Activated naive CD4-positive, alpha-beta T cell treated with anti-CD3 and anti-CD28 coated beads, Interleukin-2, amount 50 U/mL, for 72 hours (primary cell): Measurements from ENCODE around the gene MPP3. TPM values are rescaled to one million over a fixed set of nuclear protein-coding genes. Genes with fewer than 3 reads are reported as not detected.

Experiments used
- ATAC-seq, 2 donors: fragments of 150-1000 bp; cut with Tn5 transposase; 2 replicates each; pipeline ENCODE4 v1.10.0; 2021; ENCODE audit warnings: mild to moderate bottlenecking in 2 of 2, moderate library complexity in 2 of 2
- DNase-seq, 2 donors: peaks; one replicate each; pipeline ENCODE4 v3.0.0; 2021 to 2022; ENCODE audit warnings: low spot score in 2 of 2
- H3K27ac Mint-ChIP-seq, 2 donors: one replicate each; pipeline ENCODE4 v1.8.0; 2022; ENCODE audit warnings: mild to moderate bottlenecking in 2 of 2, mixed read lengths in 2 of 2
- H3K36me3 Mint-ChIP-seq, 2 donors: one replicate each; pipeline ENCODE4 v1.8.0; 2022; ENCODE audit warnings: mixed read lengths in 2 of 2
- H3K9me3 Mint-ChIP-seq, 2 donors: one replicate each; pipeline ENCODE4 v1.8.0; 2022; ENCODE audit warnings: mixed read lengths in 2 of 2
- total RNA-seq, 2 donors: library from RNA; stranded (reverse); gene quantifications; one replicate each; pipeline ENCODE4 v1.2.3, GENCODE V29; 2022

Gene MPP3
- total RNA-seq, 2 donors from 2014 or later: 0.99 TPM; not detected in 1

DNA sequence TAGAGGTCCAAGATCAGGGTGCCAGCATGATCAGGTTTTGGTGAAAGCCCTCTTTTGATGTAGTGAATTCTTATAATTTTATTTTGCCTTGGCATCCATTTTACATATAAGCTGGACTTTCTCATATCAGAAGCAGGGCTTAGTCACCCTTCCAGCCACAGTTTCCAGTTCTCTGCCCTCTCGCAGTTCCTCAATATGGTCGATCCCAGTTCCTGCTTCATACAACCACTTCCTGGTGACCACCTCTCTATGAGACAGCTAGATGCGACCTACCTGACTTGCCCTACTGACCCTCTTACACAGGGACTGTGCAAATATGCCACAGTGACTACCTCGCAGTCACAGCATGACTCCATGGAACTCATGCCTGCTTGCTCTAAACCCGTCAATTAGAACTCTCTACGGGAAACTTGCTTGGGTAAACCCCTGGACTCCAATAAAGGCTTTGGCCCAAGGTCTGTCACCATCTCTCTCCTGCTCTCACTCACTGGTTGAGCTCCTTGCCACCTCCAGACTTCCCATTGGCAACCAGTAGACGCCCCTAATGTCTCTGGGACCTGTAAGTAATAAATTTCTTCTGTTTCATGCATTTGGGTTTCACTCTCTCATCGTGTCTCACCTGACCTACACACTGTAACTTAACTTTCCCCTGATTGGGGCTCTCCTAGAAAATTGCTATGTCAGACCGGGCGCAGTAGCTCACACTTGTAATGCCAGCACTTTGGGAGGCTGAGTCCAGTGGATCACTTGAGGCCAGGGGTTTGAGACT is 35.5 kb upstream of the MPP3 start:
- no peak overlapping the region for H3K27ac Mint-ChIP-seq
- no peaks in the 10 kb centered on the region for H3K9me3 Mint-ChIP-seq
- no peaks in the 10 kb centered on the region for H3K36me3 Mint-ChIP-seq
- no peak for ATAC-seq
- no peak for DNase-seq

DNA sequence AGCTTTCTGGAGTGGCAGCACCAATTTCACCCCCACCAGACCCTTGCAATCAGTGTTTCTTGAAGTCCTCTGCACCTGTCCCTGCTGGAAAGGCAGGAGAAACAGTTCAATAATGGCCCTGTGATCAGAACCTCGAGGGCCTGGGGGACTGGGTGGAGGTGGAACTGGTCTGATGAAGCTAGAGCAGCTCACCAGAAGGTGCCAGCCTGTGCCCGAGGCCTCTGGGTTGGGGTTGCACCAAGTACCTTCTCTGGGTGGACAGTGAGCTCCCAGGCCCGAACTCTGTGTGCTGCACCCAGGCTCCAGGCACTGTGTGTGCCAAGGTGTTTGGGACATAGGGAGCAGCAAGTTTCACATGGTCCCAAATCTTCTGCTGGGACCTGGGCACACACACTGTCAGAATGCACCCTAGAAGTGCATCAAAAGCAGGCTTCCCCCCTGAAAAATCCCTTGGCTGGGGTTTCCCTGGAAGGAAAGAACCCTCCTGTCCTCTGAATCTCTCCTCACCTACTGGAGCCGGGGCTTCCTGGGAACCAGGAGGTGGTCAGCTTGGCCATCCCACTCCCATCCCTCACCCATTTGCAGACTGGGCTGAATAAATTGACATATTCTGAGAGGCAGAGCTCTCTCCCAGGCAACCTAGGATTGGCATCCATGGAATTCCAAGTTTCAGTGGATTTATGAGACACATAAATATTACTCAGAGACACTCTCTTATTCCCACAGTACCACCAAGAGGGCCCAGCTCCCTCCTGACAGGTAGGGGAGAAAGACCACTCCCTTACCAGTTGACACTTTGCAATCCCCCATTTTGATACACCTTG is 31.4 kb upstream of the MPP3 start:
- H3K9me3 Mint-ChIP-seq: no peaks in the 10 kb centered on the region
- peak overlapping the region in 1 of 2 donors; percentile 60 for H3K27ac Mint-ChIP-seq
- ATAC-seq: no peak
- no peak for DNase-seq
- H3K36me3 Mint-ChIP-seq: no peaks in the 10 kb centered on the region

DNA sequence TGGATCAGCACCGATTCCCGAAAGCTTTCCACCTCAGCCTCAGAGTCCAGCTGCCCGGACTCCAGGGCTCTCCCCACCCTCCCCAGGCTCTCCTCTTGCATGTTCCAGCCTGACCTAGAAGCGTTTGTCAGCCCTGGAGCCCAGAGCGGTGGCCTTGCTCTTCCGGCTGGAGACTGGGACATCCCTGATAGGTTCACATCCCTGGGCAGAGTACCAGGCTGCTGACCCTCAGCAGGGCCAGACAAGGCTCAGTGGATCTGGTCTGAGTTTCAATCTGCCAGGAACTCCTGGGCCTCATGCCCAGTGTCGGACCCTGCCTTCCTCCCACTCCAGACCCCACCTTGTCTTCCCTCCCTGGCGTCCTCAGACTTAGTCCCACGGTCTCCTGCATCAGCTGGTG is 29.0 kb upstream of the MPP3 start:
- ATAC-seq: no peak
- DNase-seq: no peak
- Mint-ChIP-seq H3K36me3 (no peaks in the 10 kb centered on the region), H3K27ac (no peak overlapping the region), H3K9me3 (no peaks in the 10 kb centered on the region)

DNA sequence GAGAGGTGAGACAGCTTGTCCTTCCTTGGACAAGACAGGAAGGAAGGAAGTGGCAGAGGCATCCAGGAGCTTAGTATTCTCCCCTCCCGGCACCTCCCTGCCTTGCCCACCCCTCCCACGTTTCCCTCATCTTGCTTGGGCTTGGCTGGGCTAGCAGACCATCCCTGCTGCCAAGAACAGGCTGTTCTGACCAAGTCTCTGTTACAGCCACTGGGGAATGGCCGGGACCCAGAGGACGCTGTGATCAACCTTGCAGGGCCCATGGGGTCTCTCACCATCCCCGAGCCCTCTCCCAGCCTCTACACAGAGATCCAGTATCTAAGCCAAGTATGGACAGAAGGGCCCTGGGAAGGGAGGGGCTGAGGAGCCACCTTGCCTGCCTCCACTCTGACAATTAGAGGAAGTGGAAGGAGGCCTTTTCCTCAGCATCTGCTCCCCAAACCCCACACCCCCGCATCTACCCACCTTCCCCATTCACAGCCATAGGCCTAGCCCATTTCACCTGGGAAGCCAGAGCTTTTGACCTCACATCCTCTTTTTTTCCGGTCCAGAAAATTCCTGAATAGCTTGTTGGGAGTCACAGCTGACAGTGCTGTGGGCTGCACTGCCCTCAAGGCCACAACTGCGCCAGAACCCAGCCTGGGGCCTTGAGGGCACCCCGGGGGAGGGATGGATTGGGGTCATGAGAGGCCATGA is 28.1 kb upstream of the MPP3 start:
- DNase-seq (no peak), ATAC-seq (no peak)
- no peaks in the 10 kb centered on the region for H3K36me3 Mint-ChIP-seq
- H3K27ac Mint-ChIP-seq: no peak overlapping the region
- no peaks in the 10 kb centered on the region for H3K9me3 Mint-ChIP-seq

DNA sequence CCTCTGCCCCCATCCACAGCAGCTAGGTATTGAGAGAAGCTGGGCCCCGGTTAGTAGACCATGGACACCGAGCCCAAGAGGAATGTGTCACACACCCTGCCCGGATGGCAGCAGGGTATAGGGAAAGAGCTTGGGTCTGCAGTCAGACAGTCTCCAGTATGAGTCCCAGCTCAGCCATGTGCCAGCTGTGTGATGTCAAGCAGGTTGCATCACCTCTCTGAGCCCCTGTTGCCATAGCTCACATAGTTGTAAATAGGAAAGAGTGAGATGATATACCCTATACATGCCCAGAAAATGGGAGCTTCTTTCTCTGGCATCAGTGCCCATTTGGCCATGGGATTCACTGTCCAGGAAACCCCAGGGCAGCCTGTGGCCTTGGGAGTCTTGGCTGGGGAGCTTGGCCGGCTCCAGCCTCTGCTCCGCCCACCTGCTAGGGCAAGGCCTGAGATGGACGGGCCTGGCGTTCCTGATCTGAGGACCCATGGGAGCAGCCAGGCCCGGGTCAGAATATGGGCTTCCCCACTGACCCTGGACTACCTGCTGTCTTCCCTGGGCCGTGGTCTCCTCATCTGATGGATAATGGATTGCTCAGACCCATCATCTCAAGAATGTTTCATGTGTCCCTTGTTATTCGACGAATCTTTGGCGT is 27.3 kb upstream of the MPP3 start:
- Mint-ChIP-seq H3K36me3 (no peaks in the 10 kb centered on the region), H3K27ac (no peak overlapping the region), H3K9me3 (no peaks in the 10 kb centered on the region)
- DNase-seq: no peak
- ATAC-seq: no peak

DNA sequence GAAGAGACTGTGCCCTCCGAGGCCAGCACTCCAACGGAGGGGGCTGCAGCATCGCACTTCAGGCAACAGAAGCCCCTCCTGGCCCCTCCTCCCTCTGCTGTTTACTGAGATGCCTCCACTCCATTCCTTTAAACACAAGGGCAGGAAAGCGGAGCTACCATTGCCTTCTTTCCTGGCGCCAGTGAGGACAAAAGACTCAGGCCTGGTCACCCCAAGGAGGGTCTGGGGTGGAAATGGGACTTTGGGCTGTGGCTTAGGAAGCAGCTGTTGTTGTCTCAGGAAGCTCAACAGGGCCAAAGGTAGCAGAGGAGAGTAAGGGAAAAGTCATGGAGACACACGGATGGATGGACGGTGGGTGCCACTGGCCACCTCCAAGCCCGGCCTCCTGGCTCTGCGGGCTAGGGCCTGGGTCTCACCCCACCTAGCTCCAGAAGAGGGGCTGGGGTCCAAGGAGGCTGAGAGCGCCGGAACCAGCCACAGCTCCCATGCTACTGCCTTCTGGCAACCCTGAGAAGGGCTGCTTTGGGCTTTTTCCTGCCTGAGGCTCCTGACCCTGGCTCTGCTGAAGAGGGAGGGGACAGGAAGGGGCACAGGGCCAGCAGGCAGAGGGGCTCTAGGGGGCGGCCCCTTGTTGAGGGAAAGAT is 25.1 kb upstream of the MPP3 start:
- no peak for ATAC-seq
- no peak for DNase-seq
- Mint-ChIP-seq H3K36me3 (no peaks in the 10 kb centered on the region), H3K9me3 (no peaks in the 10 kb centered on the region), H3K27ac (no peak overlapping the region)

DNA sequence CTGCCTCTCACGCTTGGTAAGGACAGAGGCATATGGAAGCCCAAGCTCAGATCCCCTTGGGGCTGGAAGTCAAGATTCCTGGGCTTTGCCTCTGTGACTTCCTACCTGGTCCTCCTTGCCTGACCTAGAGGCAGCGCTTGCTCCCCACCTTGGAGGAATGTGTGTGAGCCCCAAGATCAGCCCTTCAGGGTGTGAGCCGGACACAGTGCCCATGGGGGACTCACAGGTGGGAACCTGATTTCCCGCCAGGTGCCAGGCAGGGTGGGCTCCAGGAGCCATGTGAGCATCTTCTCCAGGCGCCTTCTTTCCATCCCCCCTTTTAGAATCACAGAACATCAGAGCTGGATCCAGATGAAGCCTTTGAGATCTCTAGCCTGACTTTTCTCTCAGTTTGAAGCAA is 24.2 kb upstream of the MPP3 start:
- H3K27ac Mint-ChIP-seq: no peak overlapping the region
- no peaks in the 10 kb centered on the region for H3K9me3 Mint-ChIP-seq
- no peak for ATAC-seq
- no peak for DNase-seq
- no peaks in the 10 kb centered on the region for H3K36me3 Mint-ChIP-seq

DNA sequence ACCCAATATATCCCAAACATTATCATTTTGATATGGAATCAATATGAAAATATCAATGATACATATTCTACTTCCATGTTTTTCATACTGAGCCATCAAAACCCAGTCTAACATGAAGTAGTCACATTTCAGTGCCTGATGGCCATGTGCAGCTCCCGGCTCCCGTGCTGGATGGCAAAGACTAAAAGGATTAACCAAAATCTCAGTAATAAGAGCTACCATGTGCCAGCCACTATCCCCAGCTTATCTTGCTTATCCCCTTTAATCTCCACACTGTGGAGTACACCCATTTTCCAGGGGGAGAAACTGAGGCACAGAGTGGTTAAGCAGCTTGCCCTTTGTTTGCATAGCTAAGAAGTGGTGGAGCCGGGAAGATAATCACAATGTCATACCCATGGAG is 23.2 kb upstream of the MPP3 start:
- DNase-seq (no peak), ATAC-seq (no peak)
- H3K27ac Mint-ChIP-seq: no peak overlapping the region
- no peaks in the 10 kb centered on the region for H3K9me3 Mint-ChIP-seq
- H3K36me3 Mint-ChIP-seq: no peaks in the 10 kb centered on the region

DNA sequence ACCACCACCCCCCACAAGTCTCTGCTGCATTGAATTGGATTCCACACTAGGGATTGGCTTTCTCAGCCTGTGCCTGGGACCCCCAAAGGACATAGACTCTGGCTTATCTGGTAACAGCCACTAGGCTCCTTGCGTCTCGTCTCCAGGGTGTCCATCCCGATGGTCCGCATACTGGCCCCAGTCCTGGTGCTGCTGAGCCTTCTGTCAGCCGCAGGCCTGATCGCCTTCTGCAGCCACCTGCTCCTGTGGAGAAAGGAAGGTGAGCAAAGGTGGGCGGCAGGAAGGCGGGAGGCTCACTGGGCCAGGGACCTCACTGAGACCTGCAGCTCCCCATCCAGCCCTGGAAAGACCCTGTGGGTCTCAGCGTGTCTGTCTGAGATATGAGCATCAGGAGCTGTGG is 22.1 kb upstream of the MPP3 start:
- no peak for DNase-seq
- H3K27ac Mint-ChIP-seq: no peak overlapping the region
- ATAC-seq: no peak
- H3K36me3 Mint-ChIP-seq: no peaks in the 10 kb centered on the region
- H3K9me3 Mint-ChIP-seq: no peaks in the 10 kb centered on the region

DNA sequence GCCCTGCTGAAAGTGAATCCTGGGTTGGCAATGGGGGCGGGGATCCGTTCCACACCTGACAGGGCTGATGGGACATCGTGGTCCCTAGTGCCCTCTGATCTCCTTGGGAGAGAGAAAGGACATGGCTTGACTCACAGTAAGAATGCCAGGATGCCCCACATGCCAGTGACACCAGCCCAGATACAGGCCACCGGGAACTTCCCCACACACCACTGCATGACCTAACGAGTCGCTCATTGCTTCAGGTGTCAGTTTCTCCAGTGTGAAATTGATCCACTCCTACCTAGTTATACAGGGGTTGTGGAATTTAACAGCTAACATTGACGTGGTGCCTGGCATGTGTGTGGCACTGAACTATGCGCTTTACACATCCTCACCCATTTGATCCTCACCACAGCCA is 21.6 kb upstream of the MPP3 start:
- ATAC-seq: no peak
- H3K27ac Mint-ChIP-seq: no peak overlapping the region
- DNase-seq: no peak

DNA sequence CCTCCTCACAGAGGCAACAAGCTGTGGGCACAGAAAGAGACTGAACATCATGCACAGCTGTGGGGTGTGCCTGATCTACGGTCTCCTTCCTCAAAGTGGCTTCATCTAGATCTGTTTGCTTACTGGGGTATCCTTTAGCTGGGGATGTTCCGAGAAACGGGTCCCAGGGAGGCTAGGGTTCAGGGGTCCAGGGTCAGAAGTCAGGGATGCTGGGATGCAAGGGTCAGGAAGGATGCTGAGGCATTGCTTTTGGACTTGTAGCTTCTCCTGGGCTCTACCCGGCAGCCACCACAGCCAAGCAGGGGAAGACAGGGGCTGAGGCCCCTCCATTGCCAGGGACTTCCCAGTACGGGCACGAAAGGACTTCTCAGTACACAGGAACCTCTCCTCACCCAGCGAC is 20.6 kb upstream of the MPP3 start:
- ATAC-seq: no peak
- no peaks in the 10 kb centered on the region for H3K9me3 Mint-ChIP-seq
- H3K27ac Mint-ChIP-seq: no peak overlapping the region
- H3K36me3 Mint-ChIP-seq: no peaks in the 10 kb centered on the region
- DNase-seq: no peak

More for the DNA sequence above, 21.6 kb upstream of the MPP3 start:
- Mint-ChIP-seq H3K9me3 (no peaks in the 10 kb centered on the region), H3K36me3 (no peaks in the 10 kb centered on the region)

DNA sequence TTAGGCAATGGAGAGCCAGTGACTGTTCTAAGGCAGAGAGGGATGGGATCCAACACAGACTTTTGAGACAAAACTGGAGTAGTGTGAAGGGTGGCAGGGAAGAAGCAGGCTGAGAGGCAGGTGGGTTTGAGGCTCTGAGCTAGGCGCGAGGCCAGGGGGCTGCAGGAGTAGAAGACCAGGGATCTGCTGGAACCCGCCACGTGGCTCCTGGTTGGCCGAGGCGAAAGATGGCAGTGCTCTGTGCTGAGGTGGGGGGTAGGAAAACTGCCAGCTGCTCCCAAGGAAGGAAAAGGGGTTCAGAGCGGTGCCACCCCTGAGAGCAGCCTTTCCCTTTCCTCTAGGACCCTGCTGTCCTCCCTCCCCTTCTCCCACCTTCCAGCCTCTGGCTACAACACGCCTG is 19.6 kb upstream of the MPP3 start:
- no peaks in the 10 kb centered on the region for H3K9me3 Mint-ChIP-seq
- DNase-seq: no peak
- no peaks in the 10 kb centered on the region for H3K36me3 Mint-ChIP-seq
- H3K27ac Mint-ChIP-seq: no peak overlapping the region
- no peak for ATAC-seq

DNA sequence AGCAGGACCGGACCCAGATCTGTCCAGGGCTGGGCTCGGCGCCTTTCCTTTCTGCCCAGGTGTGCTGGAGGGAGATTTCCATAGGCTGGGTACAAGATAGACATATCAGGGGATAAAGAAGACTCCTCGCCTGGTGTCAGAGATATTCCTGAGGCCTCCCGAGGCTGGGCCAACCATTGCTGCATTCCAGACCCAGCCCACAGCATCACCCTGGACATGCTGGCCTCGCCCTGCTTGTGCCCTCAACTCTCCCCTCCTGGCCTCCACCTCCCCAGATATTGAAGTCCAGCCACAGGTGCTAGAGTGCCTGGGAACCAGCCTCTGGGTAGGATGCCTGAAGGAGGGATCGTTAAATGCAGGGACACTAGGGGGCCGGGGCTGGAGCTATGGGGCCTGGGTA is 16.2 kb upstream of the MPP3 start:
- no peaks in the 10 kb centered on the region for H3K36me3 Mint-ChIP-seq
- DNase-seq (no peak), ATAC-seq (no peak)
- H3K9me3 Mint-ChIP-seq: no peaks in the 10 kb centered on the region
- no peak overlapping the region for H3K27ac Mint-ChIP-seq

DNA sequence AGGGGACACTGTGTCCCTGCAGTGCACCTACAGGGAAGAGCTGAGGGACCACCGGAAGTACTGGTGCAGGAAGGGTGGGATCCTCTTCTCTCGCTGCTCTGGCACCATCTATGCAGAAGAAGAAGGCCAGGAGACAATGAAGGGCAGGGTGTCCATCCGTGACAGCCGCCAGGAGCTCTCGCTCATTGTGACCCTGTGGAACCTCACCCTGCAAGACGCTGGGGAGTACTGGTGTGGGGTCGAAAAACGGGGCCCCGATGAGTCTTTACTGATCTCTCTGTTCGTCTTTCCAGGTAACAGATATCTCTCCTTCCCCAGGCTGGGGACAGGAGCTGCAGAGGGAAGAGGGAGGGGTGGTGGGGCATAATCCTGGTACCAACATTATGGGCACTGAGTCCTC is 15.7 kb upstream of the MPP3 start:
- DNase-seq (no peak), ATAC-seq (no peak)
- no peak overlapping the region for H3K27ac Mint-ChIP-seq
- H3K36me3 Mint-ChIP-seq: no peaks in the 10 kb centered on the region
- no peaks in the 10 kb centered on the region for H3K9me3 Mint-ChIP-seq

DNA sequence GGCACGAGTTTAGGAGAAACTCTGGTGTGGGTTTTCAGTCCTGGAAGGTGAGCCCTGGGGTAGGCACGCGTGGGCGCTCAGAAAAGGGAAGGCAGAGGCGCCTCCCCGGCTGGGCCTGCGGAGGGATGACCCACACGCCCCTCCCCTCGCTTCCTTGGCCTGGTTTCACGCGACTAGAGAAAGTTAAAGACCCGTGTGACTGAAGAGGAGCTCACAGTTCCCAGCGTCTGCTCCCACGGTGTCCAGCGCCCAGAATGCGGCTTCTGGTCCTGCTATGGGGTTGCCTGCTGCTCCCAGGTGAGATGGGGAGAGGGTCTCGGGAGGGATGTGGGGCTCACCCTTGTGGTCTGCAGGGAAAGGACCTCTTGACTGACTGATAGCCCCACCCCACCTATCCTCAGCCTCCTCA is 14.0 kb upstream of the MPP3 start, which contains the start of gene CD300LG:
TSS of gene CD300LG (plus strand) at position 214 of the 409 bp plus-strand sequence. CDS start at position 255, 41 bp downstream.
- Mint-ChIP-seq H3K9me3 (no peaks in the 10 kb centered on the region), H3K36me3 (no peaks in the 10 kb centered on the region), H3K27ac (no peak within 1 kb of the TSS)
- ATAC-seq (no peak), DNase-seq (no peak)

DNA sequence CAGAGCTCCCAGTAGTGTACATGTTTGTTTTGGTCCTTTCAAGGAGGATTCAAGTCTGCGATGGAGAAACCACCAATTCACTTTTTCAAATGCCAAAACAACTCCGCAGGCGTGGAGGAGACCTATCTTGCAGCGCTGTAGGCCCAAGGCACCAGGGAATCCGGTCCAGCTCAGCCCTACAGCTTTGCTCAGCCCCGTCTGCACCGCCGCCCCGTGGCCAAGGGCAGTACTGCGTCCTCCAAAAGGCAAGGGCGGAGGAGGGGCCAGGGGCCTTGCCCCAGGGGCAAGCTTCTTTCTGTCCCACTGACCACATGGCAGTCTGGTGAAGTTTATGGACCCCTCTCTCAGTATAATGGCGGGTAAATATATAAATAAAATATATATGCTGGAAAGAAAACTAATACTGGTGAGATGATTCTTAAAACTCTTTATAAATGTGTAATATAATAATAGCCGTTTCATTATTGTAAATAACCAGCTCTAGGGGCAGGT is 13.3 kb upstream of the MPP3 start:
- Mint-ChIP-seq H3K9me3 (no peaks in the 10 kb centered on the region), H3K27ac (no peak overlapping the region), H3K36me3 (no peaks in the 10 kb centered on the region)
- DNase-seq (peak; percentile 75 to 96), ATAC-seq (peak; percentile 96 to 98)
